NCI-H526 (cell line): ENCODE results near the gene NPFFR2.
"Not testable (repeated sequence)": the region's sequence is repeated elsewhere in the genome, so short reads cannot be mapped to it uniquely, and the experiment has no call there.

Source experiments
- DNase-seq, 2 experiments: peaks; one replicate each; lab custom pipeline; 2025; lab: John Stamatoyannopoulos, UW

NPFFR2 gene

DNA sequence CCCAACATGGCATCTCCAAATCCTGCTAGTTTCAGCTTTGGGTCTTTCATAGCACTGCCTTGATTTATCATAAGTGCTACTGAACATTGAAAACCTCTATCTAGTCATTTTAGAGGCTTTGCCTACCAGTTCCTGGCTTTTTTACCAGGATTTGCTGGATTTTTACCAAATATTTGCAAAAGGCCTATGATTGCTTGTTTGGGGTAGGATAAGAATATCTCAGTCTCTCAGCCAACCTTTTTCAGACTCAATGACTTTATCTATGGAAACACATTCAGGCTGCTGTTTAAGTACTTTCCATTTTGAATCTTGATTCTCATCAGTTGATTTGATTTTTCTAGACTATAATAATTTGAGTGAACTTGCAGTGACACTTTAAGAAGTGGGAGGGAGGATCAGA, 80.1 kb downstream of the NPFFR2 start:
- no peak for DNase-seq

DNA sequence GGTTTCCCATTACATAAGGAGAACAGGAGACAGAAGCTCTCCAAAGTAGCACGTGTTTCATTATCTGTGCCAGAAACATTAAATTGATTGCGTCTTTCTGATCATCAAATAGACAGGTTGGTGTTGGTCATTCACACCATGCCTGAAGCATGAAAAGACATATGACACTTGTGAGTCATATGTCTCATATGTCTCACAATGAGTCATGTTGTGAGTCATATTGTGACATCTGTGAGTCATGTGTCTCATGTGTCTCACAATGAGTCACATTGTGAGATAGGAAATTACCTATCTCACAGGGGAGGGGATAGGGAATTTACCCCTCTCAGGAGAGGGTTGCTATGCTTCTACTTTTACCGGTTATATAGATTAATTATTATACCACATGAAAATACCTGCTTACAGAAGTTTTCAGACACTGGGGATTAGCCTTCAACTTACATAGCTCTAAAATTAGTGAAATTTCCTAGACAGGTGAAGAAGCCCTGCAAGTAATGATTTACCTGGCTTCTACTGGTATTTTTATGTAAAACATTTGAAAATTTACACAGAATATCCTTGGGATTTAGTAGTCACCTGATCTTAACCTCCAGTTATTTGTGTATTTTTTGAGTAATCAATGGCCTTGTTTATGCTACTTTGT, 80.8 kb downstream of the NPFFR2 start:
- no peak for DNase-seq

DNA sequence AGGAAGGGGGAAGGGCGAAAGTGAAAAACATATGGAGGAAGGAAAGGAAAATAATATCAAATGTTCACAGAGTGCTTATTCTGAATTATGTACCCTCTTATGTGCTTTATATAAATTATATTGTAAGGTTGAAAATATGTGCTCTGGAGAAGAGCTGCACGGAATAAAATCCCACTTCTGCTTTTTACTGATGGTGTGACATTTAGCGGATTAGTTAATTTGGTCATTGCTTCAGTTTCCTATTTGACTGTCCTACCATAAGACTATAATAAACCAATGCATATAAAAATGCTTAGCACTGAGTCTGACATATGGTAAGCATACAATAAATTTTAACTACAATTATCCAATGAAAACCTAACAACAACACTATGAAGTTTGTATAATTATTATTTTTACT, 86.2 kb downstream of the NPFFR2 start:
- DNase-seq: no peak

DNA sequence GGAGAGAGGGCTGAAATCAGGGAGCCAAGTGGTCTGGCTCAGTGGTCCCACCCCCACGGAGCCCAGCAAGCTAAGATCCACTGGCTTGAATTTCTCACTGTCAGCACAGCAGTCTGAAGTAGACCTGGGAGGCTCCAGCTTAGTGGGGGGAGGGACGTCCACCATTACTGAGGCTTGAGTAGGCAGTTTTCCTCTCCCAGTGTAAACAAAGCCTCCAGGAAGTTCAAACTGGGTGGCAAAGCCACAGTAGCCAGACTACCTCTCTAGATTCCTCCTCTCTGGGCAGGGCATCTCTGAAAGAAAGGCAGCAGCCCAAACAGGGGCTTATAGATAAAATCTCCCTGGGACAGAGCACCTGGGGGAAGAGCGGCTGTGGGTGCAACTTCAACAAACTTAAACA, 88.1 kb downstream of the NPFFR2 start:
- DNase-seq: peak in 1 of 2 experiments; percentile 0

DNA sequence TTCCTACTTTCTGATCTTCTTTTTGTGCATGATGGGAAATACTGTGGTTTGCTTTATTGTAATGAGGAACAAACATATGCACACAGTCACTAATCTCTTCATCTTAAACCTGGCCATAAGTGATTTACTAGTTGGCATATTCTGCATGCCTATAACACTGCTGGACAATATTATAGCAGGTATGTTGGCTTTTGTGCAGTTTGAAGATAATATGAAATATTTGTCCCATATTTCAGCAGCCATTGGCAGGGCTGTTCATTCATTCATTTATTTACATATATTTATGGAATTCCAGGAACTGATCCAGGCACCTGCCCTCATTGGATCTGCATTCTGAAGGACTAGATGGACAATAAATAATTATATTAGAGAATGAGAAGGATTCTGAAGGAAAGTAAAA, 96.9 kb downstream of the NPFFR2 start:
- DNase-seq: no peak

DNA sequence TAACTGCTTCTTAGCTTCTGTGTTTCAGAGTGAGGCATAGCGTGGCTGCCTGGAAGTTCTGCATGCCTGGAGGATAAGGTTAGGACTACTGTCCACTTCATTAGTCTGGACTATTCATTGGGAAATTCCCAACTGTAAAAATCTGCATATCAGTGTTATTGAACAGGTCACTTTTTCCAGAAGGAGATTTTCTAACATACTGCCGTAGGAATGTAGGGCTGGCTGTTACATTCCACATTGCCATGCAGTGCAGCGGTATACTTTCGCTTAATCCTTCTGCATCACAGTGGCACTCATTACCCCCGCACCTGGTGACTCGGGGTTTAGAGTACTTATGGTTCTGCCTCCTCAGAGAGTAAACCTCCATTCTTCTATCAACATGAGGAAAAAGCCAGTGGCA, 104.6 kb downstream of the NPFFR2 start:
- no peak for DNase-seq

DNA sequence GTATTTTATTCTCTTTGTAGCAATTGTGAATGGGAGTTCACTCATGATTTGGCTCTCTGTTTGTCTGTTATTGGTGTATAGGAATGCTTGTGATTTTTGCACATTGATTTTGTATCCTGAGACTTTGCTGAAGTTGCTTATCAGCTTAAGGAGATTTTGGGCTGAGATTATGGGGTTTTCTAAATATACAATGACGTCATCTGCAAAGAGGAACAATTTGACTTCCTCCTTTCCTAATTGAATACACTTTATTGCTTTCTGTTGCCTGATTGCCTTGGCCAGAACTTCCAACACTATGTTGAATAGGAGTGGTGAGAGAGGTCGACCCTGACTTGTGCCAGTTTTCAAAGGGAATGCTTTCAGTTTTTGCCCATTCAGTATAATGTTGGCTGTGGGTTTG, 108.2 kb downstream of the NPFFR2 start:
- DNase-seq: not testable (repeated sequence)

DNA sequence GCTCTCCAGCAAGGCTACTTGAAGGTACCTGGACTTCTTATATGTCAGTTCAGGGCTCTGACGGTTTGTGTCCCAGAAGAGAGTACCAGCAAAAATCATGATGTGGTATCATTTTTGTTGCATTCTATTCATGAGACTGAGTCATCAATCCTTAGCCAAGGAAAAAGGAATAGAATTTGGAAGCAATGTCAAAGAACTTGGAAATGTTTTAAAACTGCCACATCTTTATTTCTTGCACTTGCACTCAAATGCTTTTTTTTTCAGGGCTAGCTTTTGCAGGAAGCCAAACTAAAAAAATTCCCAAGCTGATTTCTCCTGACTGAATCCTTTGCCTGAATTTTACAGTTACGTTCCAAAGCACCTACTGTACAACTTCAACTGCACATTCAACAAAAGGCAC, 112.4 kb downstream of the NPFFR2 start:
- DNase-seq: no peak

DNA sequence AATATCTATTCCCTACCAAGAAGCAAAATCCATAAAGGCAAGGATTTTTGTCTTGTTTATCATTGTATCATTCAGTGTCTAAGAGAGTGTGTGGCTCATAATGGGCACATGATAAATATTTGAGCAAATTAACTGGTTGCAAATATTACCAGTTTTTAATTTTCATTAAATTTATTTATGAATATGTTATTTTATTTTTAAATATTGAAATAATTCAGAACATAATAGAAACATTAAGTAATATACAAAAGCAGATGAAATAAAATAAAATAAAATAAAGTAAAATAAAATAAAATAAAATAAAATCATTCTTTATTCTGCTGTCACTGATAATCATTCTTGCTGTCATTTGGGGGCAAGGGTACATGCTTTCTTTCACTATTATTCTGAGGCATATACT, 120.9 kb downstream of the NPFFR2 start:
- DNase-seq: no peak

DNA sequence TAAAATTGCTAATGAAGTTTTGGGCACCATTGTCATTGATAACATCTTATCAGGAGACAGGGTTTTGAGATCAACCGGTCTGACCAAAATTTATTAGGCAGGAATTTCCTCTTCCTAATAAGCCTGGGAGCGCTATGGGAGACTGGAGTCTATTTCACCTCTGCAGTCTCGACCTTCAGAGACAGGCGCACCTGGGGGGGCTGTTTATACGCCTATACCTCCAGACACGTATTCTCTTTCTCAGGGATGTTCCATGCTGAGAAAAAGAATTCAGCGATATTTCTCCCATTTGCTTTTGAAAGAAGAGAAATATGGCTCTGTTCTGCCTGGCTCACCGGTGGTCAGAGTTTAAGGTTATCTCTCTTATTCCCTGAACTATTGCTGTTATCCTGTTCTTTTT, 121.8 kb downstream of the NPFFR2 start:
- DNase-seq: not testable (repeated sequence)

DNA sequence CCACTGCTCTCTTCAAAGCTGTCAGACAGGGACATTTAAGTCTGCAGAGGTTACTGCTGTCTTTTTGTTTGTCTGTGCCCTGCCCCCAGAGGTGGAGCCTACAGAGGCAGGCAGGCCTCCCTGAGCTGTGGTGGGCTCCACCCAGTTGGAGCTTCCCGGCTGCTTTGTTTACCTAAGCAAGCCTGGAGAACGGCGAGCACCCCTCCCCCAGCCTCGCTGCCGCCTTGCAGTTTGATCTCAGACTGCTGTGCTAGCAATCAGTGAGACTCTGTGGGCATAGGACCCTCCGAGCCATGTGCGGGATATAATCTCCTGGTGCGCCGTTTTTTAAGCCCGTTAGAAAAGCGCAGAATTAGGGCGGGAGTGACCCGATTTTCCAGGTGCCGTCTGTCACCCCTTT, 137.5 kb downstream of the NPFFR2 start:
- DNase-seq: not testable (repeated sequence)

DNA sequence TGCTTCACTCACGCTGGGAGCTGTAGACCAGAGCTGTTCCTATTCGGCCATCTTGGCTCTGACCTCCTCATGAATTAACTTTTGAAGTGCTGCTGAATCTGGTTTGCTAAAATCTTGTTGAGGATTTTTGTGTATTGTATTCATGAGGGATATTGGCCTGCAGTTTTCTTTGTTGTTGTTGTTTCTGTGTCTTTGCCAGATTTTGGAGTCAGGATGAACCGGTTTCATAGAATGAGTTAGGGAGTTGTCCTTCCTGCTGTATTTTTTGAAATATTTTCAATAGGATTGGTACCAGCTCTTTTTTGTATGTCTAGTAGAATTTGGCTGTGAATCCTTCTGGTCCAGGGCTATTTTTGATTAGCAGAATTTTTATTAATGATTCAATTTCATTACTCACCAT, 138.1 kb downstream of the NPFFR2 start:
- DNase-seq: no peak

DNA sequence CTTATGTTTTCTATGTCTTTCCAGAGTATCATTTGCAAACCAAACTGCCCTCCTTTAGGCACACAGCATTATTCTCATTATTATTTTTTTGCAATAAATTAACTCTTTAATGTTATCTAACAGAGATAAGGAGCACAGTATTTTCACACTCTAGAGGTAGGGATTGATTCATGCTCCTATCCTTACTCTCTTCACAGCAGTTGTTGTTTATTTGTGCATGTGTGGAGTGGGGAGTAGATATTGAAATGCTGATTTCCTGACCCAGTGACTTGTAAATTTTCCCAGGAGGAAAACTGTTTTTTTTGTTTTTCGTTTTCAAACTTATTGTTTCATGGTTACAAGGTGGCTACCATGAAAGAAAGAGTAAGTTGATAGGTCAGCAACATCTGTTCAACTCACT, 140.0 kb downstream of the NPFFR2 start:
- no peak for DNase-seq

DNA sequence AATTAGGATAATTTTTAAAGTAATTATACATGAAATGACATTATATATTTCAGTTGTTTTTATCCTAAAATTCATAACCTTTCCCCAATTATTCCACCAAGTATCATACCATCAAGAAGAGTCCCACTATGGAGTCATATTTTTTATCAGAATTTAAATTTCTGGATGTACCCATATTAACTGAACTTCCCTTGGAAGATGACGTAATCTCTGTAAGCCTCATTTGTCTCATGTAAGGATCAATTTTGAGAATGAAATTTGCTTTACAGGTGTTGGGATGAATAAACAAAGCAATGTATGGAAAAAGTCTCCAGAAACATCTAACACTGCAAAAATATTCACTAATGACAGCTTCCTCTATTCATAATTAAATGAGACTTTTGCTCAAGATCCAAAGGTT, 147.5 kb downstream of the NPFFR2 start:
- no peak for DNase-seq

DNA sequence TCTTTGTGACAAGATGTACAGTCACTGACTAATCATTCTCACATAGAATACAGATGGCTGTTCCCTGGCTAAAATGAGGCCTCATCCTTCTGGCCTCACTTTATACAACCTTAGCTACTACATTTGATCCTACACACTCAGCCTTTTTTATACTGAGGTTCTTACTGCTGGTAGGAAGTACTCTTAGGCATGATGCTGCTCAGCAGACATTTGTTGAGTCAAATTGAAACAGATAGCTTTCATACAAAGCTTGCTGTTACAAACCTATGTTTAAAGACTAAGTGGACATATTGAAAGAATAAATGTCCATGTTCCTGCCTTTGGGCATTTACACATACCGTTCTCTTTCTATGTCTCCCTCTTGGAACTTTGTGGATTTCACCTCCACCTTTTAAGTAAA, 154.9 kb downstream of the NPFFR2 start:
- DNase-seq: no peak

DNA sequence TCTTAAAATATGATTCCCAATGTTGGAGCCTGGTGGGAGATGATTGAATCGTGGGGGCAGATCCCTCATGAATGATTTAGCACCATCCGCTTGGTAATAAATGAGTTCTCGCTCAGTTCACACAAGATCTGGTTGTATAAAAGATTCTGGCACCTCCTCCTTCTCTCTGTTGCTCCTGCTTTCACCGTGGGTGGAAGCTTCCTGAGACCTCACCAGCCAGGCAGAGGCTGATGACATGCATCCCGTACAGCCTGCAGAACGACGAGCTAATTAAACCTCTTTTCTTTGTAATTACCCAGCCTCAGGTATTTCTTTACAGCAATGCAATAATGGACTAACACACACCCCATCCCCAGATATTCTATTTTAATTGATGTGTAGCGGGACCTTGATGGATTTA, 162.2 kb downstream of the NPFFR2 start:
- no peak for DNase-seq

DNA sequence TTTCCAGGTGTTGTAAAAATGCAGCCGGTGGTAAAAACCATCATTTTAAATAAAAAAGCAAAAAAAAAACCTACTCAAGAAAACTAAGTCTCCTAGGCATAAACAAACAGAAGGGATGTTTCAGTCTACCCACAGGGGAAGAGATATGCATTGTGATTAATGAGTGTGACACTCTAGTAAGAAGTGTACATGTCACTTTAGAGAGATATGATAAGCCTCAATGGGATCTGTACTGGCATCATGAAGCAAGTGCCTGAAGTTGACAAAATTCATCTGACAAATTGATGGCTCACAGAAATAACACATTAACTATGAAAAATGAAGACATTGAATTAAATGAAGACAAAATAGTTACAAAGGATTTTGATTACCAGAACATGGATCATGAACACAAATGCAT, 162.7 kb downstream of the NPFFR2 start:
- DNase-seq: no peak
